LNCaP clone FGC (cell line): ENCODE data around the gene KCNJ12.
"Not testable (repeated sequence)": the region's sequence is repeated elsewhere in the genome, so short reads cannot be mapped to it uniquely, and the experiment has no call there.

Experiments
- DNase-seq: peaks from one replicate; pipeline ENCODE4 v3.0.0-alpha.2; 2011; ENCODE audit warnings: low read depth
- H3K4me3 ChIP-seq: 2 replicates; pipeline ENCODE4 v1.5.1; 2011; ENCODE audit warnings: mild to moderate bottlenecking, low read depth, low read length, control low read depth
- TF ChIP-seq, protein P1 (sequence below): IDR thresholded peaks from 2 replicates; pipeline ENCODE4 v1.5.1; 2012; ENCODE audit warnings: mild to moderate bottlenecking; ENCODE audit not compliant: control insufficient read depth, insufficient read depth; ENCODE audit errors: extremely low read depth

The KCNJ12 gene

GRCh38 chr17:21345236-21345635 lies 30.9 kb upstream of the KCNJ12 start:
- TF ChIP-seq, protein P1, sequence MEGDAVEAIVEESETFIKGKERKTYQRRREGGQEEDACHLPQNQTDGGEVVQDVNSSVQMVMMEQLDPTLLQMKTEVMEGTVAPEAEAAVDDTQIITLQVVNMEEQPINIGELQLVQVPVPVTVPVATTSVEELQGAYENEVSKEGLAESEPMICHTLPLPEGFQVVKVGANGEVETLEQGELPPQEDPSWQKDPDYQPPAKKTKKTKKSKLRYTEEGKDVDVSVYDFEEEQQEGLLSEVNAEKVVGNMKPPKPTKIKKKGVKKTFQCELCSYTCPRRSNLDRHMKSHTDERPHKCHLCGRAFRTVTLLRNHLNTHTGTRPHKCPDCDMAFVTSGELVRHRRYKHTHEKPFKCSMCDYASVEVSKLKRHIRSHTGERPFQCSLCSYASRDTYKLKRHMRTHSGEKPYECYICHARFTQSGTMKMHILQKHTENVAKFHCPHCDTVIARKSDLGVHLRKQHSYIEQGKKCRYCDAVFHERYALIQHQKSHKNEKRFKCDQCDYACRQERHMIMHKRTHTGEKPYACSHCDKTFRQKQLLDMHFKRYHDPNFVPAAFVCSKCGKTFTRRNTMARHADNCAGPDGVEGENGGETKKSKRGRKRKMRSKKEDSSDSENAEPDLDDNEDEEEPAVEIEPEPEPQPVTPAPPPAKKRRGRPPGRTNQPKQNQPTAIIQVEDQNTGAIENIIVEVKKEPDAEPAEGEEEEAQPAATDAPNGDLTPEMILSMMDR, result no peak
- no peak for DNase-seq
- no peak overlapping the region for H3K4me3 ChIP-seq

GRCh38 chr17:21346107-21346506 lies 30.1 kb upstream of the KCNJ12 start:
- DNase-seq, H3K4me3 ChIP-seq: not testable (repeated sequence)

DNA sequence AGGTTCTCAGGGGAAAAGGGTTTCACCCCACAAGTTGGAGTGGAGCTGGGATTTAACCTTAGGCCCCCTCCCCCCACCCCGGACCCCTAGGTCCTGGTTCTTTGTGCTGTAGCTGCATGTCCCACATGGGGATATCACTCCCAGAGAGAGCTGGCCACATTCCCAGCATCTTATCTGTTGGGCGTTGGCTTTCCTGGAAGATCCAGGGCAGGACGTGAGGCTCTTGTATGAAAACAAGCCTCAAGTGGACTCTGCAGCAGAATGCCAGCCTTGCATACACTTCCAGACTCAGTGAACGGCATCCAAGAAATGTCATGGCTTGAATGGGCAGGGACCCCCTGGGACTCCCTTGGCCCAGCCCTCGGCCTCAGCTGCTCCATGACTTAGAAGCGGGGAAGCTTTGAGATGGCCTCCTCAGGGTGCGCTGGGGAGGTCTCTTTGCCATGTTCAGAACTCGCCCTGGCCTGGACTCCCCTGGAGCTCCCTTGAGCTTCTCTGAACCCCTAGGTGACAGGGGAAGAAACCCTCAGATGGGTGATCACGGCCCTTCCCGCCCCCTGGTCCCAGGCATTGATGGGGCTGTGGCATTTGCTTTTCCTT lies 29.4 kb upstream of the KCNJ12 start:
- DNase-seq, H3K4me3 ChIP-seq: not testable (repeated sequence)

DNA sequence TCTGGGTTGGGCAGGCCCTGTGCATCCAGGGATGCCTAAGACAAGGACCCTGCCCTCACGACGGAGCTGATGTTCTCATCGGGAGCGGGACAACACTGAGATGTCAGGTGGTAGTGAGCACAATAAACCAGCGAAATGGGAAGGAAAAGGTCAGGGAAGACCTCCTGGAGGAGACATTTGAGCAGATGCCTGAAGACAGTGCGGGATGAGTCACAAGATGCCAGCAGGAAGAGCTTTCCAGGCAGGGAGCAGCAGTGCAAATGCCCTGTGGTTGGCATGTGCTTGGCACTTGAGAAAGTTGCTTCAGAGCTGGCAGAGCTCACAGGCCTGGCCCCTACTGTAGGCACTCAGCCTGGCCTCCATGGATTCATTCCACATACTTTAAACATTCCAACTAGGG lies 28.5 kb upstream of the KCNJ12 start:
- not testable (repeated sequence) for DNase-seq, H3K4me3 ChIP-seq

DNA sequence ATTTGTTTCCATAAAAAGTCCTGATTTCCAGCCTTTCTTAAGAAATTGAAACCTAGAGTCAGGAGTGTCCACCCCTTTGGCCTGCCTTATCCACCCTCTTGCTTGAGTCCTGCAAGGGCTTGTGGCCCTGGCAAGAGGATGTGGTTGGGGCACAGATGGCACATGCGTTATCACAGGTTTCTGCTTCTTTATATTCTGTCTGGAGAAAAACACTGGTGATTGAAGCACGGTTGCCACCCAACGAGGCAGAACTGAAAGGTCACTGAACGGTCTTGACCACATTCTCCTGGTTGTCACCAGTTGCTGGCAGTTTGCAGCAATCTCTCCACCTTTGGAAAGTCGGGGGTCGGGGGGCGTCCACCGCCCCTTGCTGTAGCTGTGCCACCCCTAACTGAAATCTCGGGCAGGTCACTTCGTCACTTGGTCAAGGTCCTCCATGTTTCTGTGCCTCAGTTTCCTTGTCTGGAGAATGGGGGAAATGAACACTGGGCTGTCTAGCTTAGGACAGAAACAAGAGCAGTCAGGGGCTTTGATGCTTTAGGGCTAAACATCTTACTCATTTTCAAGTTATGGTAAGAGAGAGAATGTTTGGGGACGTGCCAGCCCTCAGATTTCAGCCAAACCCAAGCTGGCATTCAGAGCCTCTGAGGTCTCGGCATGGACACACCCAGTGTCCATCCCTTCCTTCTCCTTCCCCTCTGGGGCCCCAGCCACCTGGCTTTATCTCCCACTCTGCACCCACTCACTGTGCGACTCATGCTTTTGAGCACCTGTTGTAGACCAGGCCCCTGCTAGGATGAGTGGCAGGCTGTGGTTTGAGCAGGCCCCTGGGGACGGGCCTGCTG lies 27.9 kb upstream of the KCNJ12 start:
- H3K4me3 ChIP-seq, result not testable (repeated sequence)

GRCh38 chr17:21348926-21349261 lies 27.3 kb upstream of the KCNJ12 start:
- DNase-seq, H3K4me3 ChIP-seq: not testable (repeated sequence)

More for the DNA sequence above, 27.9 kb upstream of the KCNJ12 start:
- not testable (repeated sequence) for DNase-seq

- not testable (repeated sequence) for DNase-seq, H3K4me3 ChIP-seq
Observed at GRCh38 chr17:21349358-21350050, 26.7 kb upstream of the KCNJ12 start.

DNA sequence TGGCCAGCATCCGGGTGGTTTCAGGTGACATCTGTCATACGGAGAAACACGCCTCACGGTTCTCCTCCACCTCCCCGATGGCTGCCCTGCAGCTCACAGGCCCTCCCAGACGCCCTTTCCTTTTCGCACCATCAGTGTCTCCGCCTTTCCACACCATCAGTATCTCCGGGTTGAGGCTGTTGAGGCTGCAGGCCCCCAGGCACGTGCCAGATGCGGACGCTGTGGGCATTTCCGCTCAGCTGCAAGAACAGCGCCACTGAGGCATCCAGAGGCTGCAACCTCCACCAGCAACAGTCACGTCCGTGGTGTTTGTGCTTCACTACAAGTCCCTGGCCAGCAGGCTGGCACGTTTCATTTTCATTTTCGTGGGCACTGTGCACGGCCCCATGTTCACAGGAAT lies 25.7 kb upstream of the KCNJ12 start:
- not testable (repeated sequence) for DNase-seq, H3K4me3 ChIP-seq

GRCh38 chr17:21351366-21352065 lies 24.6 kb upstream of the KCNJ12 start:
- TF ChIP-seq, protein P1, result no peak
- no peak overlapping the region for H3K4me3 ChIP-seq

GRCh38 chr17:21352221-21352980 lies 23.8 kb upstream of the KCNJ12 start:
- no peak overlapping the region for H3K4me3 ChIP-seq
- TF ChIP-seq, protein P1, result no peak
- DNase-seq, result no peak

More at GRCh38 chr17:21351366-21352065, 24.6 kb upstream of the KCNJ12 start:
- DNase-seq, result no peak
